ENCODE data around the gene GBE1.

GBE1 gene

GRCh38 chr3:81765400-81765799, 4.0 kb upstream of the GBE1 start:
- H3K27ac ChIP-seq (replicated peaks), result no peak overlapping the region
- H3K4me3 ChIP-seq (replicated peaks; ENCODE audit: insufficient read depth, low read length), result no peak overlapping the region
- no peak for TF ChIP-seq SPI1 (IDR thresholded peaks at IDR 0.05; ENCODE audit: borderline replicate concordance, low read depth)
- no peak for TF ChIP-seq CTCF (IDR thresholded peaks at IDR 0.05; ENCODE audit: insufficient read depth, low read length)
- no peak for TF ChIP-seq GABPA (IDR thresholded peaks at IDR 0.05; ENCODE audit: low read depth)
- TF ChIP-seq POLR2AphosphoS5 (IDR thresholded peaks at IDR 0.05; ENCODE audit: low read depth), result no peak
- no peak for TF ChIP-seq REST (IDR thresholded peaks at IDR 0.05; ENCODE audit: insufficient replicate concordance, low read depth)
- no peaks in the 10 kb centered on the region for H3K27me3 ChIP-seq (ENCODE audit: insufficient read depth, poor library complexity, severe bottlenecking)
- no peak for DNase-seq (ENCODE audit: low read depth in 1 of 2, low spot score in 1 of 2)

GRCh38 chr3:81764665-81765064, 3.2 kb upstream of the GBE1 start:
- no peak overlapping the region for H3K4me3 ChIP-seq (replicated peaks; ENCODE audit: insufficient read depth, low read length)
- TF ChIP-seq POLR2AphosphoS5 (IDR thresholded peaks at IDR 0.05; ENCODE audit: low read depth) (no peak), CTCF (IDR thresholded peaks at IDR 0.05; ENCODE audit: insufficient read depth, low read length) (no peak), GABPA (IDR thresholded peaks at IDR 0.05; ENCODE audit: low read depth) (no peak), SPI1 (IDR thresholded peaks at IDR 0.05; ENCODE audit: borderline replicate concordance, low read depth) (no peak), REST (IDR thresholded peaks at IDR 0.05; ENCODE audit: insufficient replicate concordance, low read depth) (no peak)
- H3K27ac ChIP-seq (replicated peaks), result no peak overlapping the region
- no peak for DNase-seq (ENCODE audit: low read depth in 1 of 2, low spot score in 1 of 2)
- H3K27me3 ChIP-seq (ENCODE audit: insufficient read depth, poor library complexity, severe bottlenecking), result no peaks in the 10 kb centered on the region

DNA sequence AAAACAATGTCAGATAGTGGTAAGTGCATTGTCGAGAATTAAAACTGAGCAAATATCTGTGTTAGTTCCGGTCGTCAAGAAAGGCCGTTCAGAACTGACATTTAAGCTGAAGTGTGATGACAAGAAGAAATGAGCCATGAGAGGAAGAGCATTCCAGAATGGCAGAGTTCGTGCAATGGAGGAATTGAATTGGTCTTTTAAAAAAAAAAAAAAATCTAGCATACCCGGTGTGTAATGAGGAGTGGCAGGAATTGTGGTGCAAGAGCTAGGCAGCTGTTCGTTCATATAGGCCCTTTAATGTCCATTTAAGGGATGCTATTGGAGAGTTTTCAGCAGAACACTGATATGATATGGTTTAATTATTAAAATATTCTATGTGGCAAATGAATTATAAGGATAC, 2.6 kb upstream of the GBE1 start:
- TF ChIP-seq SPI1 (IDR thresholded peaks at IDR 0.05; ENCODE audit: borderline replicate concordance, low read depth) (no peak), CTCF (IDR thresholded peaks at IDR 0.05; ENCODE audit: insufficient read depth, low read length) (no peak), POLR2AphosphoS5 (IDR thresholded peaks at IDR 0.05; ENCODE audit: low read depth) (no peak), GABPA (IDR thresholded peaks at IDR 0.05; ENCODE audit: low read depth) (no peak), REST (IDR thresholded peaks at IDR 0.05; ENCODE audit: insufficient replicate concordance, low read depth) (no peak)
- Histone ChIP-seq H3K27me3 (ENCODE audit: insufficient read depth, poor library complexity, severe bottlenecking) (no peaks in the 10 kb centered on the region), H3K27ac (replicated peaks) (no peak overlapping the region), H3K4me3 (replicated peaks; ENCODE audit: insufficient read depth, low read length) (no peak overlapping the region)
- no peak for DNase-seq (ENCODE audit: low read depth in 1 of 2, low spot score in 1 of 2)
